Skeletal muscle cell (primary cell): Measurements from ENCODE around the gene RXRA.
A peak's percentile ranks its signal among the peaks of the same experiment; 100 is the strongest.

Experiments
- DNase-seq: peaks from one replicate; pipeline ENCODE4 v3.0.0-alpha.2; 2010; ENCODE audit warnings: low read depth
- H3K4me3 ChIP-seq: 2 replicates; pipeline ENCODE4 v1.5.1; 2011; ENCODE audit warnings: low read depth, mild to moderate bottlenecking, control low read depth, low read length, moderate library complexity

RXRA gene

GRCh38 chr9:134360897-134361296 lies 34.6 kb downstream of the RXRA start:
- no peak overlapping the region for H3K4me3 ChIP-seq
- no peak for DNase-seq

GRCh38 chr9:134361426-134361825 lies 35.2 kb downstream of the RXRA start:
- no peak overlapping the region for H3K4me3 ChIP-seq
- no peak for DNase-seq

- H3K4me3 ChIP-seq: no peak overlapping the region
- DNase-seq: no peak
These were observed 35.7 kb downstream of the RXRA start for GRCh38 chr9:134361843-134362414.

GRCh38 chr9:134363450-134363849 lies 37.2 kb downstream of the RXRA start:
- H3K4me3 ChIP-seq: no peak overlapping the region
- no peak for DNase-seq

- H3K4me3 ChIP-seq: no peak overlapping the region
- no peak for DNase-seq
These were observed 38.3 kb downstream of the RXRA start for GRCh38 chr9:134364391-134365114.

GRCh38 chr9:134365115-134365596 lies 38.9 kb downstream of the RXRA start:
- no peak overlapping the region for H3K4me3 ChIP-seq
- no peak for DNase-seq

- DNase-seq: no peak
- no peak overlapping the region for H3K4me3 ChIP-seq
These were observed 39.6 kb downstream of the RXRA start for GRCh38 chr9:134365791-134366222.

GRCh38 chr9:134366223-134367031 lies 40.2 kb downstream of the RXRA start:
- no peak overlapping the region for H3K4me3 ChIP-seq
- peak; percentile 62 for DNase-seq

- DNase-seq: no peak
- no peak overlapping the region for H3K4me3 ChIP-seq
These were observed 40.8 kb downstream of the RXRA start for GRCh38 chr9:134367061-134367460.

- H3K4me3 ChIP-seq: no peak overlapping the region
- no peak for DNase-seq
These were observed 41.7 kb downstream of the RXRA start for GRCh38 chr9:134367791-134368490.

- no peak for DNase-seq
- no peak overlapping the region for H3K4me3 ChIP-seq
These were observed 42.3 kb downstream of the RXRA start for GRCh38 chr9:134368571-134368970.

- DNase-seq: no peak
- no peak overlapping the region for H3K4me3 ChIP-seq
These were observed 43.4 kb downstream of the RXRA start for GRCh38 chr9:134369416-134370212.

- no peak overlapping the region for H3K4me3 ChIP-seq
These were observed 43.9 kb downstream of the RXRA start for GRCh38 chr9:134370213-134370492.

GRCh38 chr9:134370638-134371037 lies 44.4 kb downstream of the RXRA start:
- H3K4me3 ChIP-seq: no peak overlapping the region

More at GRCh38 chr9:134370213-134370492, 43.9 kb downstream of the RXRA start:
- no peak for DNase-seq

GRCh38 chr9:134371731-134372130 lies 45.5 kb downstream of the RXRA start:
- no peak for DNase-seq
- H3K4me3 ChIP-seq: no peak overlapping the region

More at GRCh38 chr9:134370638-134371037, 44.4 kb downstream of the RXRA start:
- DNase-seq: no peak

GRCh38 chr9:134372581-134373267 lies 46.5 kb downstream of the RXRA start:
- DNase-seq: no peak

GRCh38 chr9:134373269-134373668 lies 47.0 kb downstream of the RXRA start:
- H3K4me3 ChIP-seq: no peak overlapping the region
- no peak for DNase-seq

More at GRCh38 chr9:134372581-134373267, 46.5 kb downstream of the RXRA start:
- H3K4me3 ChIP-seq: no peak overlapping the region

- no peak for DNase-seq
- H3K4me3 ChIP-seq: no peak overlapping the region
These were observed 47.7 kb downstream of the RXRA start for GRCh38 chr9:134373953-134374300.
